GM19099 (cell line): Measurements from ENCODE around the gene SLC25A28.

Source experiments
- POLR2A ChIP-seq: IDR thresholded peaks from 3 replicates; pipeline ENCODE4 v1.6.1; 2011; ENCODE audit warnings: low read depth; ENCODE audit not compliant: insufficient read length; ENCODE audit errors: extremely low read depth

The SLC25A28 gene

DNA sequence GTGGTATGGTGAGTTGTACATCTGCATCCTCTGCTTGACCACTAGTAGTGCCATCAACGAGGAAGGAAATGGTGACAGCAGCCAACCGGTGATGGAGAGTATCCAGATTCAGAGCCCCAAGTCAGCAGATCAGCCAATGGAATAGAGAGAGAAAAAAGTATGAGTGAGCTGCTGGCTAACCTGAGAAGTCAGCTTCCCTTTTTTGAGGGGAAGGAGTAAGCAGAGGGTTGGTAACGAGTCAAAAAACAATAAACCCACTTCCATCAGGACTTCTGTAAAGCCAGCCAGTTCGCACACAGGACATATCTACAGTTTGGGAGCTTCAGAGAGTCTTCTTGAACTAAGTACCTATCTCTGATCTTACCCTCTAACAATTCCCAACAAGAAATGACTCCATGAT lies 8.9 kb downstream of the SLC25A28 start:
- TF ChIP-seq POLR2A = no peak

DNA sequence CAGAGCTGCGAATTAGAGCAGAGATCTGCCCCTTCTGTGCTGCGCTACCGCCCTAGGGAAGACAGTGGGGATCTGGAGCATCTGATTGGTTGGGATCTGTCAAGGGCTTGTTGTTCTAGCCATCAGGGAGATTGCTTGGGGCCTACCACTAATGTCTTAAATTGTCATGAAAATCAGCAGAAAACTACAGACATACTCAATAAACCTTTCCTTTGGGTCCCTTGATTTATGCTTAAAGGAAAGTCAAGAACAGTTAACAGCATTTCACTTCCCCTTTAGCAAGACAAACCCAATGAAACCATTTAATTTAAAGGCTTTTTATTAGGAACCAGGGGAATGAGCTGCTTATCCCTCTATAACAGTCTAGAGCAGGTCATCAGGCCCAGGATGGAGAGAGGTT lies 10.0 kb downstream of the SLC25A28 start:
- TF ChIP-seq POLR2A = no peak

DNA sequence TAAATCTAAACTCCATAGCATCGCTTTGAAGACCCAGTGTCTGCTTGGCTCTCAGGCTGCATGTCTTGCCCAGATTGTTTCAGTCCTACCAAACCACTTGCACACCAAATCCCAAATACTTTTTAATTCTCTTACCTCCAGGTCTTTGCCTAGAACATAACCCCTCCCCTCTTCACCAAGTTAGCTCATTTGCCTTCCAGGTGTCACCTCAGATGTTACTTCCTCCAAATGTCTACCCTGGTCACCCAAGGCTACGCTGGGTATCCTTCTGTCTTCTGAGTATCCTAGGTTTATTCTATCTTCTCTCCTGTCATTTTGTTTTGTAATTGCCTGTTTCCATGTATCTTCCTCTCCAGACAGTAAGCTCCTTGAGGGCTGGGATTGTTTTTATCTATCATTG lies 11.1 kb downstream of the SLC25A28 start:
- TF ChIP-seq POLR2A = no peak

DNA sequence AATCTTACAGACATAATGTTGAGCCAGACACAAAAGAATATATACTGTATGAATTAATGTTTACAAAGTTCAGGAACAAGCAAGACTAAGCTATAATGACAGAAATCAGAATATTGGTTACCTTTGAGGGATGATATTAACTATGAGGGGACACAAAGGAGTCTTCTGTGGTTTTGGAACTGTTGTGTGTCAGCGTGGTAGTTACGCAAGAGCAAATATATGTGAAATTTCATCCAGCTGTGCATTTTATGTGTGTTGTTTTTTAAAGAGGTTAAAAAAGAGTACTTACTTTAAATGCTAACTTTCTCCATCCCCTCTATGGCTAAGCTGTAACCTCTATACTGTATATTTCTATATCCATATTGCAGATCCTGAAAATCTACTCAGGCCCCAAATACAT lies 14.9 kb downstream of the SLC25A28 start:
- no peak for TF ChIP-seq POLR2A

DNA sequence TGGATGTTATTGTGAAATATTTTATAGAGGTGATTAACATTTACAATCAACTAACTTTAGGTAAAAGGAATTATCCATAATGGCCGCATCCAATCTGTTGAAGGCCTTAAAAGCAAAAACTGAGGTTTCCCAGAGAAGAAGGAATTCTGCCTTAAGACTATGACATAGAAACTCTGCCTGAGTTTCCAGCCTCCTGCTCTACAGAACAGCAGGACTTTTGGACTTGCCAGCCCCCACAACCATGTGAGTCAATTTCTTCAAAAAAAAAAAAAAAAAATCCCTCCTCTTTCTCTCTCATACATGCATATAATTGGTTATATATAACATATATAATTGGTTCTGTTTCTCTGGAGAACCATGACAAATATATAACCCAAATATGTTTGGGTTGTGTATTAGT lies 15.4 kb downstream of the SLC25A28 start:
- no peak for TF ChIP-seq POLR2A

DNA sequence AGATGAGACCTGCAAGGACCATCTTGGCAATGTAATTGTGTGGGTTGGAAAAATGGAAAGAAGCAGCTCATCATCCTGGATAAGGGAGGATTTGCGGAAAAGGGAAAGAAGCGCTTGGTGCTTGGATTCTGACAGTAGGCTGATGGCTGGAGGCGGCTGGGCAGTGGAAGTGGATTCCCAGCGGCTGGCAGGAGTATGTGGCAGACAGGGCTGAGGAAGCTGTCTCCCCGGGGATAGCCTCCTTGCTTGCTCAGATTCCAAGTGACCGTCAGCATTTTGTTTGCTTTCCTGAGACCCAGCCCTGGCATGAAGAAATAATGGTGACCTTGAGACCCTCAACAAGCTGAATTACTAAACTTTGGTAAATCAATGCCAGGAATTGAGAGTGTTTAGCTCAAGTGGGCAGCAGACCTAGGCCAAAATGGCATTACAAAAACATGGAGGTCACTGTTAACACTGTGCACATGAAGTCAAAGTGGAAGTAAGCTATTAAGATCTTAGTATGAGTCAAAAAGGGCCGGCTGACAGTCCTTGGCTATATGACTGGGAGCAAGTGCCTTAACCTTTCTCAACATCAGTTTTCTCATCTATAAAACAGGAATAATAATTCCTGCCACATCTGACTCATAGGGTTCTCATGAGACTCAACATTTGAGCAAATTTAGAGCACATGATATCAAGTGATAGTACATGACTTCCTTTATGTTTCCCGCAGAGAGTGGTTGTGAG lies 21.3 kb downstream of the SLC25A28 start:
- no peak for TF ChIP-seq POLR2A

DNA sequence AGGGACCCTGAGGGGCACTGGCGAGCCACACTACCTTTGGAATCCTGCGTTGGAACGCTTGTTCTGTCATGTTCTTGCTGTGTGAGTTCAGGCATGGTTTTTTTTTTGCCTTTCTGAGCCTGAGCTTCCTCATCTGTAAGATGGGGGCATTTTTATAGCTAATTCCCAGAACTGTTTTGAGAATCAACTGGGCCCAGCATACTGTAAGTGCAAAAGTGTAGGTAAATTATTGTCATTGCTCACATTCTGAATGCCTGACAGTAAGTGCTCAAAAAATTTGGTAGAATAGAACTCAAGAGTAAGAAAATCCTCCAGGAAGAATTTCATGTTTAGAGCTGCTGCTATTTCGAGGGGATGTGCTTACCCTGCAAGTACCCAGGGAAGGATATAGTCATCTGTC lies 22.2 kb downstream of the SLC25A28 start:
- TF ChIP-seq POLR2A = no peak

DNA sequence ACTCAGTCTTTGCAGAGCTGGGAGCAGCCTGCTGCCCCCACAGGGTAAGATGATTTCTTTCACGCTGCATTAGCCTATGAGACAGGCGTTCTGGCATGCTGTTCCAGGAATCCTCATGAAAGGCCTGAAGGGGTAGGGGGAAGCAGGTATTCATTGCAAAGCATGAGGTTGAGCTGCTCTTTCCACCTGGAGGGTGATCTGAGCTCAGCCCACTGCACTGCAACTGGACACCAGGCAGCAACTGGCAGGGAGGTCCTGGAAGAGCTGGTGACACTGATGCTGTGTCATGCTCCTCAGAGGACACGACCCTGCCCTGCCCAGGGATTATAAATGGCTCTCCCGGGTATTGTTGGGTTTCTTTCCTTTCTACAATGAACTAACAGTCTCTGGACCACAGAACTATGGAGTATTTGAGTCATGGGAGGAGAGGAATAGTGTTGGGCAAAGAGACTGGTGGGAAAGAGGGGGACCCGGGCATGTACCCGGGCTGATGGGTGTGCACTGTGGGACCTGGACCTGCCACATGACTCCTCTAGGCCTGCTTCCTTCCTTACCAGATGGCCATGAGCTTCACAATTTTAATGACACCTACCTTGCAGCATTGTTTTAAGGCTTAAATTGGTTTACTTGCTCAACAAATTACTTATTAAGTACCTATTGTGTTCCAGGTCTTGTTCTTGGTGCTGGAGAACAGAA lies 24.3 kb downstream of the SLC25A28 start:
- TF ChIP-seq POLR2A = no peak

DNA sequence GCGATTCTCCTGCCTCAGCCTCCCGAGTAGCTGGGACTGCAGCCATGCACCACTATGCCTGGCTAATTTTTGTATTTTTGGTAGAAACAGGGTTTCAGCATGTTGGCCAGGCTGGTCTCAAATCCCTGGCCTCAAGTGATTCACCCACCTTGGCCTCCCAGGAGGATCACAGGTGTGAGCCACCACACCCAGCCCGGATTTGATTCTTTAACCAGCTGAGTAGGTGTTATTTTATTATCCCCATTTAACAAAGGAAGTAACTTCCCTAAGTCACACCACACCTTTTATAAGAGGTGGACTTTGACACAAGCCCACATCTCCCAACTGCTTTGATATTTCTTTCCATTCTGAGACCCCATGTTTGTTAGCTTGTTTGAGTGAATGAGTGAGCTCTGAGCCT lies 25.0 kb downstream of the SLC25A28 start:
- no peak for TF ChIP-seq POLR2A

DNA sequence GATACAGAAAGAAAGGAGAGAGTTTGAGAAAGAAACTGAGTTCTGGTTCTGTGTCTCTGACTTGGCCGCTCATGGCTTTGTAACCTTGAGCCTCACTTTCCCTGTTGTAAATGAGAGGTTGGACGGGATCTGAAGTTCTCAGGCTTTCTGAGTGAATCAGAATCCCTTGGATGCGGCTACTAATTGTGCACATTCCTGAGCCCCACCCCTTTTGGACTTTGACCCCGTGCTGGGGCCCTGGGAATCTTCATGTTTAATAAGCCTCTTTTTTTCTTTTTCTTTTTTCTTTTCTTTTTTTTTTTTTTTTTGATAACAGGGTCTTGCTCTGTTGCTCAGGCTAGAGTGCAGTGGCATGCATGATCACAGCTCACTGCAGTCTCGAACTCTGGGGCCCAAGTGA lies 26.9 kb downstream of the SLC25A28 start:
- no peak for TF ChIP-seq POLR2A

DNA sequence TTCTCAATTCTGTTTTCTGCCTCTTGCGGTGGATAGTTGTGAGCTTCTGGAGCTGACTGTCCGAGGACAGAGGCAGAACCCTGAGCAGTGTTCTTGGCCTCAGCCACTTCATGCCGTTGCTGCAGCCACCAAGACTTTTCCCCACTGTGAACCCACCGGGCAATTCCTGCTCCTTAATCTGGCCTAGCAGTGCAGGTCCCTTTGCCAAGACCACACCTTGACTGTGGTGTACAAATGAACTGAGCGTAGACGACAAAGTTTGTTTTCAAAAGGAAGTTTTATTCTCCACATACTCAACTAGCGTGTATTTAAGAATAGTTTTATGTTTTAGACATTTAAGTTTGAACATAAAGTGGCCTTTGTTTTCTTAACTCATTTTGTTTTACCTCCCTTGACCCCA lies 29.4 kb downstream of the SLC25A28 start:
- no peak for TF ChIP-seq POLR2A

DNA sequence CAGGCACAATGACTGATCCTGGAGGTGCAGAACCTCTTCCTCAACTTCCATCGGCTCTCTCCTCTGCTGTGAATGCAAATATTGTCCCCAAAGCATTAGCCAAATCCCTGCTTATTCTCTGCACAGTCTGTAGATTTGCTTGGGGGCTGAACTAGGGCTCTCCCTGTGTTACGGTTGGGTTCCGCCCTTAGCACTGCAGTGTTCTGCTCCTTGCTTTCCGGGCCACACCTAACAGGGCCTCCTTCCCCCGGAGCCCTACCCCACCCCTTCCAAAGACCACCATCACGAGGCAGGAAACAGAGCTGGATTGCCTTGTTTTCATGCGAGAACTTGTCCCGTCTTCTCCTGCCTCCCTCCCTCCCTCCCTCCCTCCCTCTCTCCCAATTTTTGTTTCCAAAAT lies 36.6 kb downstream of the SLC25A28 start:
- no peak for TF ChIP-seq POLR2A

DNA sequence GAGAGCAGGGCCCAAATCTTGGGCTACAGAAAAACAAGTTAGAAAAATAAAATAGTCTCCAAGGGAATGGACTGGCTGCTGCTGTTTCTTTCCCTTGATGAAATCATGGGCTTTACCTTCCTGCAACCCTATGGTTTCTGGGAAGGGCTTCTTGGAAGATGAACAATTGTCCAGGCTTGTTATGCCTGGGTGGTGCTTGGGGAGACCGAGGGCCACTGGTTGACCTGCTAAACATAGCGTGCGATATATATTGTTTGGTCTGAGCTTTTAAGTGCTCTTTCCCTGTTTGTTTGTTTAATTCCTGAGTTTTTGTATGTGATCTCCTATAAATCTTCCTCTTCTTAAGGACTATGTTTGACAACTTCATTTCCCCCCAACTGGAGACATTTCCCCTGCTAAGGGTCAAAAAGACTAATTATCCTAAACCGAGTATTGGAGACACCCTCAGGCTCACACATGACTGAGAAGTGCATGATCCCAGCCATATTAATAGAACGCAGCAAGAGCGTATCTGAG lies 37.9 kb downstream of the SLC25A28 start:
- no peak for TF ChIP-seq POLR2A

DNA sequence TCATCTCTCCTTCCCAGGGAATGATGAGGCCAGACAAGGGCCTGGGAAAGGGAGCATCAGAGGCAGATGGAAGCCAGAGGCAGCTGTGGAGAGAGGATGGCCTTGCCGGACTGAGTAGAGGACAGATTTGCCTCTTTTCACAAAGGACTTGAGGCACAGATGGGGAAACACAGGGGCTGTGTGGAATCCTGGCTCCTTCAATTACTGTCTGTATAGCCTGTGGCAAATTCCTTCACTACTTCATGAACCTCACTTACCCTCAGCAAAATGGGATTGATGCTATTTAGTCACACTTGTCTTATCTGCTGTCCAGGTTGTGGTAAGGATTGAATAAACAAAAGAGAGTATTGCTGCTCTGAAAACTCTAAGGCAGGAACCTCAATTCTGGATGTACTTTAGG lies 40.3 kb downstream of the SLC25A28 start:
- TF ChIP-seq POLR2A = no peak

DNA sequence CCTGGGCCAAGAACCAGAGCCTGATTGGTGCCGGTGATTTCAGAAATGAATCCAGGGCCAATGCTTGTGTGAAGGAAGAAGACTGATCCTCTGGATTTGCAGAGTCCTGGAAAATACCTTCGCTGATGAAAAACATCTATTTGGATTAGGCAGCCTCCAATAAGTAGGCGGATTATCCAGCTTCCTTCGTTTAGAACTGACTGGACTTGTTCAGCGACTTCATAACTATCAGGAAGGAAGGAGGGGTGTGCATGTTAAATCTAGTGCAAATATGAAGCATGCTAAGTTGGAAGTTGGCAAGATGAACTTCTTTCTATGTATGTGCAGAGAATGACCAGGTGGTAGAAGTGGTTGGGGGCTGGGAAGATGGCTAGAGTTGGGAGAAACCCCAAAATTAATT lies 46.4 kb downstream of the SLC25A28 start:
- TF ChIP-seq POLR2A = no peak

DNA sequence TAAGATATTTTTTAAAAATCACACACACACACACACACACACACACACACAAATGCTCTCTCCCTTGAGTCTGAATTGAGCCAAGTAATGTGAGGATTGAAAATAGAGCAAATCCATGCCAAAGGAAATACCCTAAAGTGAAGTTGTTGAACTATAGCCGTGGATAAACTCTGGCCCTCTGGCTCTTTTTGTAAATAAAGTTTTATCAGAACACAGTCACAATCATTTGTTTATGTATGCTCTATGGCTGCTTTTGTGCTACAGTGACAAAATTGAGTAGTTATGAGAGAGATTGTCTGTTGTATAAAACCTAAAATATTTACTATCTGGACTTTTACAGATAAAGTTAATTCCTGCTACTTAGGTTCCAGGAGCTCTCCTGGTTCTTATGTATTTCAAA lies 48.4 kb downstream of the SLC25A28 start:
- TF ChIP-seq POLR2A = no peak
